Heart left ventricle (tissue), 16 donors: ENCODE data around the gene S100A14. TPM values are rescaled to one million over a fixed set of nuclear protein-coding genes. Genes with fewer than 3 reads are reported as not detected.

Source experiments
- ATAC-seq, 4 donors: fragments of 200-7000 bp; cut with Tn5 transposase; one replicate each; pipeline ENCODE4 v1.9.1; 2020 to 2022; ENCODE audit warnings: moderate library complexity in 4 of 4, mild to moderate bottlenecking in 3 of 4, moderate number of reproducible peaks in 1 of 4
- DNase-seq, 5 donors: peaks; one replicate each; pipeline ENCODE4 v3.0.0-alpha.2; 2020
- H3K27ac ChIP-seq, 12 donors: fragments of 200-600 bp; sonication (generic) in 4 of 12; one replicate each; pipeline versions ENCODE4 v1.5.0 to v1.8.0; 2016 to 2022; ENCODE audit warnings: mild to moderate bottlenecking in 2 of 12
- H3K27me3 ChIP-seq, 9 donors: fragments of 200-600 bp; sonication (generic) in 2 of 9; one replicate each; pipeline versions ENCODE4 v1.5.1 to v1.8.0; 2016 to 2022; ENCODE audit warnings: mild to moderate bottlenecking in 3 of 9
- H3K36me3 ChIP-seq, 9 donors: fragments of 200-600 bp; sonication (generic) in 2 of 9; one replicate each; pipeline versions ENCODE4 v1.5.0 to v1.8.0; 2018 to 2022; ENCODE audit warnings: mild to moderate bottlenecking in 2 of 9
- H3K4me1 ChIP-seq, 12 donors: fragments of 200-600 bp; sonication (generic) in 4 of 12; one replicate each; pipeline versions ENCODE4 v1.5.0 to v1.8.0; 2016 to 2022; ENCODE audit warnings: mild to moderate bottlenecking in 3 of 12
- H3K4me3 ChIP-seq, 12 donors: fragments of 200-600 bp; sonication (generic) in 4 of 12; one replicate each; pipeline versions ENCODE4 v1.5.0 to v1.8.0; 2017 to 2022; ENCODE audit warnings: mild to moderate bottlenecking in 9 of 12, moderate library complexity in 4 of 12
- H3K9me3 ChIP-seq, 12 donors: fragments of 200-600 bp; sonication (generic) in 4 of 12; one replicate each; pipeline versions ENCODE4 v1.5.0 to v1.8.0; 2016 to 2022; ENCODE audit warnings: mild to moderate bottlenecking in 1 of 12
- POLR2A ChIP-seq, 2 donors: fragments of 450-650 bp; IDR thresholded peaks; one replicate each; pipeline ENCODE4 v1.6.1; 2017; ENCODE audit warnings: antibody characterized with exemption in 2 of 2, mild to moderate bottlenecking in 2 of 2, moderate library complexity in 2 of 2
- WGBS, 4 donors: extraction: QIAGEN DNeasy Blood & Tissue Kit in 2 of 4; methylation state at CpG; one replicate each; pipeline versions ENCODE4 v1.1.5 to v1.1.7; 2013 to 2018; 5-methylcytosine and 5-hydroxymethylcytosine counted together
- intact Hi-C, 10 donors: fragments of 100-400 bp; cut with DNase I; formaldehyde crosslinking; loops; one replicate each; pipeline versions ENCODE4 v1.11.1 to v1.14.2; 2022
- polyA plus RNA-seq, 2 donors: library from polyadenylated mRNA; stranded (reverse); fragments of 200-250 nt; gene quantifications; one replicate each; pipeline ENCODE4 v1.2.3, GENCODE V29; 2013
- total RNA-seq, 9 donors: library from RNA; depleted of rRNA in 2 of 9; stranded (reverse); fragments of >200 nt in 2 of 9; fragmentation: NEBNext Ultra II Directional in 3 of 9; extraction: Animal tissue kit (Norgen Biotek cat#: 25700) in 3 of 9; gene quantifications; one replicate each; pipeline versions ENCODE4 v1.1.0 to v1.2.4, GENCODE V29; 2016 to 2023
- TF ChIP-seq, protein P1 (sequence below), 12 donors: fragments of 200-600 bp; sonication (generic) in 4 of 12; IDR thresholded peaks; one replicate each; pipeline versions ENCODE4 v1.5.0 to v1.8.0; 2018 to 2022; ENCODE audit warnings: antibody characterized with exemption in 12 of 12, mild to moderate bottlenecking in 5 of 12
- donor health status: ischemic (EF 13 %, LVEDD 7.1; RV severe dilation, severe dysfunction).
- donor health status: healthy with polysubstance abuse.
- donor health status: DM: no; HTN: yes; CAD: no.
- donor health status: DM: no; HTN: no; CAD: no.
- donor health status: ischemic (EF 25% LVEDD 6.9; RV normal size, moderate dysfunction).
- donor health status: ischemic (EF 25% LVEDD 5.7; RV mildly dilated, moderate dysfunction).
- donor health status: healthy.
- donor health status: DM: yes; HTN: yes; CAD: no.
- donor health status: ischemic (EF 35%, LVEDD 5.7; RV mildly dilated, moderate dysfunction).
- donor health status: nonischemic (EF 11% LVEDD 7.7; RV severe dilation, severe dysfunction).
- donor health status: DM: yes; HTN: yes; CAD: no.
- donor health status: PGD.
- donor health status: ischemic (EF 29% LVEDD 5.4; RV normal size, mild dysfunction).
- donor health status: nonischemic (EF 23%, LVEDD 6.1; RV moderate dilation, normal function).

S100A14 gene
- total and polyA plus RNA-seq, 11 donors = 0.79 to 6.1 (median 3.9) TPM; not detected in 1

DNA sequence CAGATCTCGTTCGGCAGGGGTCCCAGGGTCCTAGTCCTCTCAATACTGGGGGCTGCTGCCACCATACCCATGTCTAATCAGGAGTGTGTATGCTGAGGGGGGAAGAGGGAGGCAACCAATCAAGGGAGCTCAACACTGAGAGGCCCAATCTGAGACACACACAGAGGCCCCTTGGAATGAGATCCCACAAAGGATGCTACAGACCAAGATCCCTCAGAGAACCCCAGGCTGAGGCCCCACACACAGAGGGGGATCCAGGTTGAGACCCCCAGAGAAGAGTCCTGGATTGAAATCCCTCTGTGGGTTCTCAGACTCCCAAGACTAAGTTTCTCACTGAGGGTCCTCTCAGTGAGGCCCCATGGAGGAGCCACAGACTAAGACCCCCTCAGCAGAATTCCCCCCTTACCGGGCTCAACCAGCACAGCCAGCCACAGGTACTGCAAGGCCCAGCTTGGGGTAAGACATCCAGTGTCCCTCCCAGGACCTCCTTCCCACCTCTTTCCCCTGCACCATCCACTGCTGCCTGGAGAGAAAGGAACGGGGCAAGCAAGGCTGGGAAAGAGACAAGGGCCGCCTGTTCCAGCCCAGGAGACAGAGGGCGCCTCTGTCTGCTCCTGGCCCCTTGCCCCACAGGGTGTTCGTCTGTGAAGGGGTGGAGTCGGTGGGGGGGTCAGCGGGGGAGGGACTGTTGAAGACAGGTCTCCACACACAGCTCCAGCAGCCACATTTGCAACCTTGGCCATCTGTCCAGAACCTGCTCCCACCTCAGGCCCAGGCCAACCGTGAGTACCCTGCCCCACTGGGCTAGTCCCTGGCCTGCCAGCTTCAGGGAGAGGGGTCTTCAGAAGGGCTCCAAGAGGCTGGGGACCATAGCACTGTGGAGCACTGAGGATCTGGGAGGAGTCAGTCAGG lies 11.8 kb upstream of the S100A14 start, which contains the start of gene S100A1:
Gene S100A1, plus strand, starts transcription at position 720 of the 912 bp plus-strand sequence. CDS start 2,088 bp downstream, outside the sequence.
- Histone ChIP-seq H3K9me3 (no peaks in the 10 kb centered on the region), H3K27me3 (no peaks in the 10 kb centered on the region), H3K27ac (peak within 1 kb of the TSS; percentile 84 to 97 (median 94)), H3K36me3 (peaks cover 0 to 24% (median 8%) of the 10 kb centered on the region in 9 donors), H3K4me1 (peaks cover 1 to 71% (median 49%) of the 10 kb centered on the region in 12 donors), H3K4me3 (peak within 1 kb of the TSS; percentile 38 to 87 (median 62))
- 35 to 55% (median 45%) methylated on average over 4 to 10 of the region's 10 CpGs for WGBS, 4 donors
- TF ChIP-seq, protein P1, sequence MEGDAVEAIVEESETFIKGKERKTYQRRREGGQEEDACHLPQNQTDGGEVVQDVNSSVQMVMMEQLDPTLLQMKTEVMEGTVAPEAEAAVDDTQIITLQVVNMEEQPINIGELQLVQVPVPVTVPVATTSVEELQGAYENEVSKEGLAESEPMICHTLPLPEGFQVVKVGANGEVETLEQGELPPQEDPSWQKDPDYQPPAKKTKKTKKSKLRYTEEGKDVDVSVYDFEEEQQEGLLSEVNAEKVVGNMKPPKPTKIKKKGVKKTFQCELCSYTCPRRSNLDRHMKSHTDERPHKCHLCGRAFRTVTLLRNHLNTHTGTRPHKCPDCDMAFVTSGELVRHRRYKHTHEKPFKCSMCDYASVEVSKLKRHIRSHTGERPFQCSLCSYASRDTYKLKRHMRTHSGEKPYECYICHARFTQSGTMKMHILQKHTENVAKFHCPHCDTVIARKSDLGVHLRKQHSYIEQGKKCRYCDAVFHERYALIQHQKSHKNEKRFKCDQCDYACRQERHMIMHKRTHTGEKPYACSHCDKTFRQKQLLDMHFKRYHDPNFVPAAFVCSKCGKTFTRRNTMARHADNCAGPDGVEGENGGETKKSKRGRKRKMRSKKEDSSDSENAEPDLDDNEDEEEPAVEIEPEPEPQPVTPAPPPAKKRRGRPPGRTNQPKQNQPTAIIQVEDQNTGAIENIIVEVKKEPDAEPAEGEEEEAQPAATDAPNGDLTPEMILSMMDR (IDR thresholded peaks at IDR 0.05) = peak in 3 of 12 donors; percentile 29 to 49 (median 31)
- TF ChIP-seq POLR2A (IDR thresholded peaks at IDR 0.05) = no peak
- DNase-seq (peak; percentile 77 to 87 (median 82)), ATAC-seq (peak; percentile 45 to 72 (median 58))
- intact Hi-C loops = loop anchor here in 1 of 10 donors (2.0 kb wide), 1 partner anchor 43 kb away; the partner anchor contains the start of gene ILF2

DNA sequence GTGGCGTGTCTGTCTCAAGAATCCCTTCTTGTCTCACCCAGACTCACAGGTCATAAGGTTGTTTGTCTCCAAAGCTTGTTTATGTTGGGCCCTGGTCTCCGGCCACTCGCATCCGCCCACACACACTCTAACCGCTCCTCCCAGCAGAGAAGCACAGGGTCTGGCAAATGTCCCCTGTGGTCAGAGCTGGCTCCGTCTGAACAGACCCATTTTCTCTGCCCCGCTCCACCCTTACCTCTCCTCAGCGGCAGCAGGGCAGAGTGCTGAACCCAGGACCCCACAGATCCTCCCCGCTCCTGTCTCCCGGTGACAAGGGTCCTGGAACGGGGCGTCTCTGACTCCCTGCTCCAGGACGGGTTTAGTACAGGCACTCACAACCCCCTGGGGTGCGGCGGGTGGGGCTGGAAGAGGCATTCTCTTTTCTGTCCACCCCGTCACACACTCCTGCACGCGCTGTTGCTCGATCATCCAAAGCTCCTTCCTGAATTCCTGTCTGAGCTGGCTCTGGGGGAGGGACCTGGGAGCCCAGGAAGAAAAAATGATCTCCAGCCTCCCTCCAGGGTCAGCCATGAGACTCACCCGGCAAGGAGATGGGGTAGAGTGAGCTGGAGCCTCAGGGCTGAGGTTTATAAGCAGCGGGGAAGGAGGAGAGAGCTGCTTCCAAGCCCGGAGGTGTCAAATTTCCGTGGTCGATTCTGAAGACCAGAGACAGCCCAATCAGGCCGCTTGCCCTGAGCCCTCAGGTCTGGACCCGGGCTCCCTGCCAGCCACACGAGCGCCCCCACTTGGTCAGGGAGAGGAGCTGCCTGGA lies 11.0 kb upstream of the S100A14 start, which contains the start of gene S100A13:
Gene S100A13, minus strand, starts transcription at position 602 of the 811 bp plus-strand sequence. CDS start 1,033 bp downstream, outside the sequence.
- H3K4me3 ChIP-seq = peak within 1 kb of the TSS; percentile 38 to 87 (median 62)
- ATAC-seq = peak; percentile 29 to 68 (median 64)
- peak; percentile 82 to 88 (median 86) for DNase-seq
- TF ChIP-seq, protein P1 (IDR thresholded peaks at IDR 0.05) = peak in 10 of 12 donors; percentile 34 to 72 (median 56)
- TF ChIP-seq POLR2A (IDR thresholded peaks at IDR 0.05) = peak in 1 of 2 donors; percentile 50
- peaks cover 0 to 32% (median 11%) of the 10 kb centered on the region in 9 donors for H3K36me3 ChIP-seq
- H3K27ac ChIP-seq = peak within 1 kb of the TSS; percentile 84 to 97 (median 94)
- intact Hi-C loops = no loop called here
- 4 to 11% (median 6%) methylated on average over 21 to 28 of the region's 28 CpGs for WGBS, 4 donors
- H3K9me3 ChIP-seq = no peaks in the 10 kb centered on the region
- H3K27me3 ChIP-seq = no peaks in the 10 kb centered on the region
- H3K4me1 ChIP-seq = peaks cover 0 to 67% (median 45%) of the 10 kb centered on the region in 12 donors

DNA sequence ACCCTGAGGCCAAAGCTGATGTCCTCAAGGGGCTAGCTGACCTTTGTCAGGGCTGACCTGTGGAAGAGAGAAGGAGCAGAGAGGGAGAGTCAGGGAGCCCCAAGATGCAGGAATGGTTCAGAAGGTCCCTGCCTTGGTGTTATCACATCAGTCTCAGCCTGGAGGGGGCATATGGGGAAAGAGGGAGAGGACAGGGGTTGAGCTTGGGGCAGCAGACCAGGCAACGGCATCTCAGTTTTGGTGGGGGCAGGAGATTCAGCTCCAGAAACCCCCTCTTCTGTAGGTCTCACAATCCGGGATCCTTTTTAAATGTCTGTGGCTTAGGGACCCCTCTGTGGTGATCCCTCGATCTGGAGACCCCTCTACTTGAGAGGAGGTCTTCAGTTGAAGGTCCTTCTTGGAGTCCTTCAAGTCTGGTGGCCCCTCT lies 10.4 kb upstream of the S100A14 start:
- no peaks in the 10 kb centered on the region for H3K9me3 ChIP-seq
- 55 to 80% (median 59%) methylated on average over 3 of the region's 3 CpGs for WGBS, 4 donors
- H3K4me1 ChIP-seq = peaks cover 0 to 67% (median 42%) of the 10 kb centered on the region in 12 donors
- DNase-seq = no peak
- TF ChIP-seq, protein P1 (IDR thresholded peaks at IDR 0.05) = no peak
- TF ChIP-seq POLR2A (IDR thresholded peaks at IDR 0.05) = no peak
- intact Hi-C loops = no loop called here
- peak overlapping the region; percentile 38 to 87 (median 62) for H3K4me3 ChIP-seq
- peaks cover 0 to 36% (median 12%) of the 10 kb centered on the region in 9 donors for H3K36me3 ChIP-seq
- H3K27ac ChIP-seq = peak overlapping the region; percentile 84 to 97 (median 94)
- no peaks in the 10 kb centered on the region for H3K27me3 ChIP-seq
- no peak for ATAC-seq
